CD4-positive, alpha-beta T cell treated with Interleukin-15 for 1 hour (primary cell): ENCODE results near the gene DYRK1A.

ENCODE experiments used
- DNase-seq: peaks from one replicate; pipeline ENCODE4 v3.0.0-alpha.2; 2020

The DYRK1A gene

DNA sequence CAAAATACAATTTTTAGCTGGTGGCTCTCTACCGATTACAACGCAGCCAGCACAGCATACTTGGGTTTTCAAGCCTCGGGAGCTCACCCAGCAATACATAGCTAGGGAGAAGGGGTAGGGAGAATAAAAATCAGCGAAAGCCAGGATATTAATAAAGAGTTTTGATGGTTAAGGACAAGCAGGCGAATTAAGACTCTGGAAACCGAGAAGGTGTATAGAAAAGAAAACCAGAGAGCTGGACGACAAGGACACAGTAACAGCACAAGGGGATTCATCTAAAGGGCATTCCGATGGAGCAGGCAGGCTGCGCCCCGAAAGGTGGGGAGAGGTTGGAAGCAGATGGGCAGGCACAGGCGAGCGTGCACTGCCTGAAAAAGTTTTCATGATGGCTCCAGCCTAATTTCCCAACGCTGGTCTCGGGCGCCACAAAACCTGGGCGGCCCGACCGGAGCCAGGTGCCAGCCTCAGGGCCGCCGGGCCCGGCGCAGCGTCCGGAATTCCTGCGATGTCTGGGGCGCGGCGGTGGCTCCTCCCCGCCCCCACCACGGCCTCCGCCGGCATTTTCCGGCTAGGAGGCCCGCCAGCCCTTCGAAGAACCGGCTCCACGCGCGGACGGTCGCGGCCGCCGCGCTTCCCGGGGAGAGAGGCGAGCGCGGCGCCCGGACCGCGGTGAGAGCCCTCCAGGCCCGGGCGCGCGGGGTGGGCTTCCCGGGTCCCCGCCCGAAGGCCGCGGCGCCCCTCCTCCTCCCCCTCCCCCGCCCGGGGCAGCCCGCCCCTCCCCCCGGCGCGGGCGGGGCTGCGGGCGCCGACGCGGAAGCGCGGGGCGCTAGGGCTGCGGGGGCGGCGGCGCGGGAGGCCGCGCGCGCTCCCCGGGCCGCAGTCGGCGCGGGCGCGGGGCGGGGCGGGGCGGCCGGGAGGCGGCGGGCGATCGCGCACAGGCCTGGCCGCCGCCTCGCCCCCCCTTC lies 774 bp upstream of the DYRK1A start:
- DNase-seq, result peak; percentile 66

DNA sequence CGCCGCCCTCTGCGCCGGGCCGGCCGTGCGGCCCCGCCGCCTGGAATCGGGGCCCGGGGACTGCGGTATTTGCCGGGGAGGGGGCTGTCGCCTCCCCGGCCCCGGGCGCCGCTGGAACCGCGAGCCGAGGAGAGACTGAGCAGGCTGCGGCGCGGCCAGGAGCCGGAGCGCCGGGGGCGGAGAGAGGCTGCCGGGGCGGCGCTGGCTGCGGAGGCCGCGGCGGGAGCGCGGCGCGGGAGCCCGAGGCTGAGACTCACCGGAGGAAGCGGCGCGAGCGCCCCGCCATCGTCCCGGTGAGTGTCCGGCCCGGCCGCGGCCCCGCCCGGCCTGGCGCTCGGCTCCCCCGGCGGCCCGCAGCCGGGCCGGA lies 746 bp downstream of the DYRK1A start:
- no peak for DNase-seq

DNA sequence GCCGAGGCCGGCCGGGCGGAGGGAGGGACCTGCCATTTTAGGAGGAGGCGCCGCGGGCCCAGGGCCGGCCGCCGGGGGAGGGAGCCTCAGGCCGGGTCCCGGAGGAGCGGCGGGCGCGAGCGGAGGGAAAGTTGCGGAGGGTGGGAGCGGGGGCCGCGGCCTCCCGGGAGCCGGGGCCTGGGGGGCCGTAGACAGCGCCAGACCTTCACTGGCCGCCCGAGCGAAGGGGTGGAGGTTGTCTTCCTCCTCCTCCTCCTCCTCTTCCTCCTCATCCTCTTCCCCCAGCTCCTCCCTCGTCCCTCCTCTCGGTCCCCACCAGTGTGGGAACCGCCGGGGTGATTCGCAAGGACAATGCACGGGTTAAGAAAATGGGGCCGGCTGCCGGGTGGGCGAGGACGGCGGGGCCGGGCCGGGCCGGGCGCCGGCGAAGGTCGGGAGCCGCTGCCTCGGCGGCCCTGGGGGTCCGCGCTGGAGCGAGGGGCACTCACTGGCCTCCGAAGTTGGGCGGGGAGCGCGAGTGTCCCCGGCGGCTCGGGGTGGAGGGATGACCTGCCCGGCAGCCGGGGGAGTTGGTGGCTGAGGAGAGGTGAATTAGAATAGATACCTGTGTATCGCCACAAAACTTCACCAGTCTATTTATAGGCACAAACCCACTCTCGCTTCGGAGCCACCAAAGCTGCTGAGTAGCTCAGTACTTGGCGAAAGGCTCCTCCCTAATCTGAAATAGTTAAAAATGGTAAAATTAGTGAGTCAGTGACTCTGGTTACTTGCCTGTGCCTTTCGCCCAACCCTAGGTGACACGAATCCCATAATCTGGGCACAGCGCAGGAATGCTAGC lies 1.3 kb downstream of the DYRK1A start:
- DNase-seq, result peak; percentile 39

DNA sequence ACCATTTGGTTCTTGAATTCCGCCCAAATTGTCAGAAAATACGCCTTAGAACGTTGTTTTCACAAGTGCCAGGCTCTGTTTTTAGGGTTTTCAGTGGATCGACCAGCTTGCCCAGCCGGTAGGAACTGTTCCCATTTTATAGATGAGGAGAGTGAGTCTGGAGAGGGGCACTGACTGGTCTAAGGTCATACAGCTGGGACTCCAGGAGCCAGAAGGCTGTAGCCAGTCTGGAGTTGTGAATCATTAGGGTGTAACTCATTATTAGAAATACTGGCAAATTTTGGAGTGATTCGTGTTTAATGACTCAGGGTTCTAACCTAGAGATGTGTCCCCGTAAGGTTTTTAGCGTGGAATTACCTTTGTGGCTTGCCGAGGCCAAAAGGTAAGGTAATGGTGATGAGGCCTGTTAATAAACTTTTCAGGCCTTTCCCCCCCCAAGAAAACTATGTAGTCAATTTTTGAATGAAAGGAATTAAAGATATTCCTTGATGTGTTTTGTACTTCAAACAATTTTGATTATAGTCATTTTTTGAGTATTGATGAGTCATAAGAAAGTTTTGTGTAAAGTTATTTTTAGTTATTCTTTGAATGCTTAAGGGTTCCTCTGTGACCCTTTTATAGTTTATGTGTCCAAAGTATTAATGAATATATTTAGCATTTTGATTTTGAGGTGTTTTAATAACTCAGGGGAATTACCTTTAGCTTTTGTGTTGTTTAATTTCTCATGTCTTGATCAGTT lies 2.1 kb downstream of the DYRK1A start:
- peak; percentile 19 for DNase-seq

DNA sequence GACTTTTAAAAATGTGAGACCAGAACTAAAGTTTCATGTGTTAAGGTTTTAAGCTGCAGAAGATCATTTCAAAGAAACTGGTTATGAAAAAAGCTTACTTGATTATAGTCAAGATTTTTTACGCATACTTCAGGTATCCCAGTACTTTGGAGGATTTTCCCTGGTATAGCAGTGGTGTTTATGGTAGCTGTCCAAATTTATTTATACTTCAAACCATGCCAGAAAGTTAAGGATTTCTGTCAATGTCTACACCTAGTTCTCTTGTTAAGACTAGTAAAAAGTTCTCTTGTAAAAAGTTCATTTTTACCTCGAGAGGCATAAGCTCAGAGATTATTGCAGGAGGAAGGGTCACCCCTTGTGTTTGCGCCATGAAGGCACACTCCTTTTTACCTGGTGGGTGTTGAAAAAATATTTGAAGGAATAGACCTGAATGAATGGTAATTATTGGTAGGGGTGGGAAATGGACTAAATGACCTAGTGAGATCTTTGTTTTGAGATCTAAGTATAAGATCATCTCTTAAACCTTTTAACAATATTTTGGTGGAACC lies 2.8 kb downstream of the DYRK1A start:
- no peak for DNase-seq

DNA sequence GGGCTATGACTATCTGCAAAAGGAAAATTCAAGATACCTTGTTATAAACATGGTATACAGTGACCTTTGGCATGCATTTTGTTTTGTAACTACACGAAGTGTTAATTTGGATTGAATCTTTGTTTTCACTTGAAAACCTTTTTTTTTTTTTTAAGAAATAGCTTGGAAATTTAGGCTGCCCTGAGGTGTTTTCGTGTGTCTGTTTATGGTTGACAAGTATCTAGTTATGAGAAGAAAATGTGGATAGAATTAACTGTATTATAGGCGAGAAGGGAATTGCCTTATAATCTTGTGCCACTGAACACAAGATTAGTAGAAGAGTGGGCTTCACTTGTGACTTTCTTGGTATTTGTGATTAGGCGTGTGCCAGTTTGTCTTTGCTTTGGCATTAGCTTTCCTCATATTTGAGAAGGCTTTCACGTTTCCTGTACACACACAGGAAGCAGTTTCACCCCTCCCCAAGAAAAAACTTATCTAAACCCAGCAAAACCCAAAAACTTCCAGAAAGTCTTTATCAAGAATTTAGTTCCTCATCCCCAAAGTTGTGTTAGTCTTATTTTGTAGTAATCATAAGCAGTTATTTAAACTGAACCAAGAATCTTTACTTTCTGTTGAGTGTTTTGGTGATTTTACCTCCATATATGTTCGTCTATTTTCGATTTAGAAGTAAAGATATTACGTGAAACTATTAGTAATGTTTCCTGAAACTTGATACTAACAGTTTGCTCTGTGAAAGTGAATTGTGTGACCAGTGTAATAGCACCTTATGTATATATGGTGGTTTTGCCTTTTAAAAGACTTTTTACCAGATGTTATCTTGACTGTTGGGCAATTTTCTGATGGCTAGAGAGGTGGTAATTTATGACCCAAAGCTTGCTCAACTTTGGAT lies 3.8 kb downstream of the DYRK1A start:
- no peak for DNase-seq

- no peak for DNase-seq
Measured at GRCh38 chr21:37371041-37371397, 4.4 kb downstream of the DYRK1A start.

GRCh38 chr21:37372127-37372731 lies 5.7 kb downstream of the DYRK1A start:
- no peak for DNase-seq

- no peak for DNase-seq
Measured at GRCh38 chr21:37372951-37373350, 6.4 kb downstream of the DYRK1A start.

- DNase-seq, result no peak
Measured at GRCh38 chr21:37373539-37373938, 7.0 kb downstream of the DYRK1A start.

DNA sequence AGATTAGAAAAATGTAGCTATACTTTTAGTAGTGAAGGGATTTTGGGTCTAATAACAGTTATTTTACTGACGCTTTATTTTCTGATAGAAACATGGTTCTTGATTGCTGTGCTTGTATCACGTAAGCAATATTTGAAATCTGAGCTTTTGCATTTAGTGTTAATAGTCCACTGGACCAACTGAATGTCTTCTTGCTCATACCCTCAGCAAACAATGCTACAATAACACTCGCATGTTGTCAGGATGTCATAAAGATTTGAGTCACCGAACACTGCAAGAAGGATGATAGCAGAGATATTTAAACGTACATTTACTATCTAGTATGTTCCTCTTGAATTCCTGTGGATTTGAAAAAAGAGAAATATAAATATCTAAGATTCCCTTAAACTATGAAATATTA lies 7.5 kb downstream of the DYRK1A start:
- no peak for DNase-seq

- DNase-seq, result no peak
Measured at GRCh38 chr21:37375866-37376574, 9.4 kb downstream of the DYRK1A start.

DNA sequence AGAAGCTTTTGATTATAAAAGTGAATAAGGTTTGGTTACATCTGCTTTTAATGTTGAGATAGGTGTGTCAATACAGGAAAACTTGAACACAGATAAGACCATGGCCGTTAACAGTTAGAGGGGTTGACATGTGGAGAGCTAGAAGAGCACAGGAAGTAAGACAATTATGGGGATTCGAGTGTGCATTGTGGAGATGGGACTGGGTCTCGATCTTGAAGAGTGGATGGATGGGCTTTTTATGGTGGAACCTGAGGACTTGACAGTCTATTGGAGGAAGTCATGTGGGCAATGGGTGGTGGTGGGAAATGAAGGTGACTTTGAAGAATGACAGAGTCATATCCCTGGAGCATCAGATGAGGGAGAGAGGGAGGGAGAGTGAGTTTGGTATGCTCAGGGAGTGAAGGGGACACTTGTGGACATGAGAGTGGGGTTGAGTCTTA lies 12.1 kb downstream of the DYRK1A start:
- DNase-seq, result no peak

- DNase-seq, result no peak
Measured at GRCh38 chr21:37380349-37381323, 14.1 kb downstream of the DYRK1A start.

DNA sequence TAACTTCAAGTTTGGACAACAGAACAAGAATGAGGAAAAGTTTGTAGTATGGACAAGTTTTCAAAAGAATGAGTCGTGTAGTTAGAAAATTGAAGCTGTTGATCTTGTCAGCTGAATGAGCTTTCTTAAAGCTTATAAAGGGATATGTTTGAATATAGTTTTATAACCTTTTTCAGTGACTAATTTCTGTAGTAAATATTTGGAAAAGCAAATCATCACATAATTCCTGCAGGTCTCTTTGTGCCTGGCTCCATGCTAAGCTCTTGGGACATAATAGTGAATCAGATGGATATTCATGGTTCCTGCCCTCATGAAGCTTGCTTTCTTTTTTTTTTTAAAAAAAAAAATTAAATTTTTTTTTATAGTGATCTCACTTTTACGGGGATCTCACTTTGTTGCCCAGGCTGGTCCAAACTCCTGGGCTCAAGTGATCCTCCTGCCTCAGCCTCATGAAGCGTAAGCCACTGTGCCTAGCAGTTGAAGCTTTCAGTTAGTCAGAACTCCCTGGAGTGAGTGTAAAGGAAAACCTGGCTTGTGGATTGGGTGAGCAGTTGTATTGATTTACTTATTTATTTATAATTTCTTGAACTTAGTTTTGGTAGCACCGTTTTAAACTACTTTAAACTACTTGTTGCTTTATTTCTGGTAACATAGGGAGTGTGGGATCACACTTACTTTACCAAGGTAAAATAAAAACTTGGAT lies 15.5 kb downstream of the DYRK1A start:
- DNase-seq, result no peak

GRCh38 chr21:37383086-37383485 lies 16.5 kb downstream of the DYRK1A start:
- DNase-seq, result no peak

DNA sequence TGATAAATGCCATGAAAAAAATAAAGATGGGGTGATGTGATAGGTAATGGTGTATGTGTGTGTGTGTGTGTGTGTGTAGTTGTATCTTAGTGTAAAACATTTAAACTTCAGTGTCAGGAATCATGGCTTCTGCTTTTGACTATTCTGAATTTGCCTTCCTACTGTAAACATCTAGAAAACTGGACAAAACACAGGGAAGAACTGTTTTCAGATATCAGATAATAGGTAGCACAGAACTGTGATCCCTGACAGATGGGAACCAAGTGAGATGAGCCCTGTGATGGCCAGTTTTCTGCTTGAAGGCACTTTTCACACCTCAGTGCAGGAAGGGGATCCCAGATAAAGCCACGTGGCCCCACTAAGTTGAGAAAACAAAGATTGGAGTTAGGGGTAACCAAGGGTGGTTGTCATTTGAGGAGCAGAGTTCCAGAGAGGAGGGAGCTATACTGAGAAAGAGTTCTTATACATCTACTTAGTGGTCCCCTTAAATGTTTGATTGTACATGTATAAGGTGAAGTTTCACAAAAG lies 17.3 kb downstream of the DYRK1A start:
- no peak for DNase-seq

- DNase-seq, result no peak
Measured at GRCh38 chr21:37384416-37384815, 17.8 kb downstream of the DYRK1A start.
